ENCODE data around the gene TMED1. TPM values are rescaled to one million over a fixed set of nuclear protein-coding genes. Genes with fewer than 3 reads are reported as not detected.
A peak's percentile ranks its signal among the peaks of the same experiment; 100 is the strongest.

Gene TMED1
- total and polyA plus RNA-seq, 2 of the 13 experiments (the other 11 are each of a cell fraction or from before 2014, with no cell fraction given): 48.3 to 51.8 TPM

- TF ChIP-seq HNF1A (IDR thresholded peaks at IDR 0.05; ENCODE audit: low read depth) (no peak), HNF1A (CRISPR knock-in tag; IDR thresholded peaks at IDR 0.05; ENCODE audit: borderline replicate concordance) (0 out of 2 replicates have a peak, but pooled peaks have one; percentile 40), ZKSCAN5 (CRISPR knock-in tag; IDR thresholded peaks at IDR 0.05) (no peak), TGIF2 (CRISPR knock-in tag; IDR thresholded peaks at IDR 0.05) (no peak), MED8 (CRISPR knock-in tag; IDR thresholded peaks at IDR 0.05; ENCODE audit: insufficient replicate concordance) (no peak), KDM3A (CRISPR knock-in tag; IDR thresholded peaks at IDR 0.05; ENCODE audit: low read depth) (no peak), PRDM10 (CRISPR knock-in tag; IDR thresholded peaks at IDR 0.05; ENCODE audit: low read depth) (no peak), ZNF75D (CRISPR knock-in tag; IDR thresholded peaks at IDR 0.05; ENCODE audit: borderline replicate concordance) (no peak), ZNF280D (CRISPR knock-in tag; IDR thresholded peaks at IDR 0.05) (no peak), IRF9 (CRISPR knock-in tag; IDR thresholded peaks at IDR 0.05; ENCODE audit: borderline replicate concordance) (0 out of 2 replicates have a peak, but pooled peaks have one; percentile 21), EP300 (IDR thresholded peaks at IDR 0.05; ENCODE audit: low read depth in 2 of 2, low read length in 2 of 2) (peak in 1 of 2 experiments; percentile 30; a peak in 1 of 4 replicates), EP300 (CRISPR knock-in tag; IDR thresholded peaks at IDR 0.05; ENCODE audit: borderline replicate concordance) (no peak), ATF3 (CRISPR knock-in tag; IDR thresholded peaks at IDR 0.05) (no peak), ZNF768 (CRISPR knock-in tag; IDR thresholded peaks at IDR 0.05) (no peak), CEBPG (CRISPR knock-in tag; IDR thresholded peaks at IDR 0.05) (no peak), GFI1 (CRISPR knock-in tag; IDR thresholded peaks at IDR 0.05; ENCODE audit: borderline replicate concordance) (peak; percentile 45; the same call in 1 of the 2 replicates), GATAD1 (CRISPR knock-in tag; IDR thresholded peaks at IDR 0.05) (no peak)
Observed at GRCh38 chr19:10811391-10812111, 24.5 kb downstream of the TMED1 start (continued).
